GM18951 (cell line): ENCODE measurements around the gene SLC2A1.

Experiments used
- POLR2A ChIP-seq: IDR thresholded peaks from 4 replicates; pipeline ENCODE4 v1.6.1; 2011; ENCODE audit warnings: mild to moderate bottlenecking; ENCODE audit not compliant: insufficient read length, insufficient read depth; ENCODE audit errors: extremely low read depth
- in situ Hi-C: fragments of 300-500 bp; cut with MboI; formaldehyde crosslinking; loops from one replicate; pipeline ENCODE4 v1.12.0; 2022; ENCODE audit warnings: low sequenced_read_pairs, mixed read lengths, inconsistent platforms; ENCODE audit not compliant: unreplicated experiment

The SLC2A1 gene

DNA sequence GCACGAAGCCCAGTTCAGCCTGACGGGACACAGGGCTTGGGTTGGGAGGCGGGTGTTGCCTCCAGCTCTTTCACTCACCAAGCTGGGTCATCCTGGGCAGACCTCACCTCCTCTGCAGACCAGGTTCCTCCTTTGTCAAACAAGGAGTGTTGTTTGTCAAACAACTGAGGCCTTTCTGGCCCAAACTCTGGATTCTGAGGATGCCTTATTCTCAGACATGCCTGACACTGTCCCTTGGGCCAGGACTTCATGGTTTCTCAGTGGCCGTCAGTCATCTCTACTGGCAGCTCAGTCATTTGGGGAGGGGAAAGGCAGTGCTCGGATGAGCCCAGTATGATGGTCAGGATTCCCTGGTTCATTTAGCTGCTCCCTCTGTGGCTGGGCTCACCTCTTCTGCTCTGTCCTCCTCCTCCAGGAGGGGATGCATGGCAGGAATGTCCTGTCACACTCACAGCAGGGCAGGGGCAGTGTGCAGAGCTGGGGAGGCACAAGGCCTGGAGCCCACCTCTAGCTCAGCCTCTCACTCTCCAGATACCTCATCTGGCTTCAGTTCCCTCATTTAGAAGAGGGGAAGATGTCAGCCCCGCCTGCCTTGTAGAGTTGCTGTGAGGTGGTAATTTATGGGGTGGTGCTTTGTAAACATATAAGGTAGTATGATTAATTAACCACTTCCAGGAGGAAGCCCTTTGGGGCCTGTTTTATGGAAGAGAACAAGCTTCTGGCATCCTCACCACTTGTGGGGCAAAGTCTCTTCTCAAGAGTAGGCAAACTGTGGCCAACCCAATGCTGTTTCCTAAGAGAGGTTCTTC is 20.6 kb downstream of the SLC2A1 start:
- in situ Hi-C loops = no loop called here

DNA sequence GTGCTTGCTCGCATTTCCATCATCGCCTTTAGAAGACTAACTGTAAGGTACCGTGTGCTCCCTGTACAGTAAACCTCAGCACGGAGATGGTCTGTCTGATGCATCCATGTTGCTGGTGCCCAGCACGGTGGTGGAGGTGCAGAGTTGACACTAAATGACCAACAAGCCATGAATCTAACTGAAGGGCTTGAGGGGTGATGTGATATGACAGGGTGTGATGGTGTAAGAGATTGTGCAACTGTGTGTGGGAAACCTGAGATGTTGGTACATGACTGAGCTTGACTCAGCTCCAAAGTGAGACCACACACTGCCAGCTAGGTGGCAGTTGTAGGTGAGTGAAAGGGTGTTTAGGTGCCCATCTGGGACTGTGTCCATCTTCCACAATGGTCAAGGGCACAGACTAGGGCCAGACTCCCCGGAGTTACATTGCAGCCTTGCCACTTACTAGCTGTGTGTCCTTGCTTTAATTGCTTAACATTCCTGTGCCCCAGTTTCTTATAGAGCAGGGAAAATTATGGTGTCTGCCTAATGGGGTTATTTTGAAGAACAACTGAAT is 21.4 kb downstream of the SLC2A1 start:
- no peak for TF ChIP-seq POLR2A
- in situ Hi-C loops = no loop called here

More for the DNA sequence above, 20.6 kb downstream of the SLC2A1 start:
- no peak for TF ChIP-seq POLR2A

DNA sequence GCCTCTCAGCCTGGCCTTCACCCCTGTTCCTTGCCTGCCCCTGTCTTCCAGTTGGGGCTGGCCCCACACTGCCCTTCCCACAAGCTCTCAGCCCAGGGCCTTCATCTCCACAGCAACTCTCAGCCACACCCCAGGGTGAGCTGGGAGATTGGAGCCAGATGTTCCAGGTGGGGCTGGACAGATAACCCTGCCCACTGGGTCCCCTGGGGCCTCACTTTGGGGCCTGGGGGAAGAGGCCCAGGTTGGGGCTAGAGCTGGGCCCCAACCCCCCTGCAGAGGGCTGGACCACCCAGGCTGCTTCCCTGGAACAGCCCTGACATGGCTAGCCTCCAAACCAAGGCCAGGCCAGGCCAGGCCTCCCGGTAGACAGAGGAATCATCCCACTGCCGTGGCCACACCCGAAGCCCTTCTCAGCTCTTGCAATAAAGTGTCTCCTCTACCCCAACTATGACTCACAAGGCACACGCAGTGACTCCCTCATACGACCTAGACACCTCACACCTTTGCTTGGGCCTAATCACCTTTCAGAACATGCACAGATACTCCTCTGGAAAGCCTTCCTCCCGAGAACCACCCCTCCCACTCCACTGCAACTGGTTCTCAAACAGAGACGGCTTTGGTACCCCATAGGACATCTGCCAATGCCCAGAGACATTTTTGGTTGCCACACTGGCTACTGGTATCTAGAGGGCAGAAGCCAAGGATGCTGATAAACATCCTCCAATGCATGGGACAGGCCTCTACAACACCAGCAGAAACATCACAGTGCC is 22.2 kb downstream of the SLC2A1 start:
- TF ChIP-seq POLR2A = no peak
- in situ Hi-C loops = no loop called here

DNA sequence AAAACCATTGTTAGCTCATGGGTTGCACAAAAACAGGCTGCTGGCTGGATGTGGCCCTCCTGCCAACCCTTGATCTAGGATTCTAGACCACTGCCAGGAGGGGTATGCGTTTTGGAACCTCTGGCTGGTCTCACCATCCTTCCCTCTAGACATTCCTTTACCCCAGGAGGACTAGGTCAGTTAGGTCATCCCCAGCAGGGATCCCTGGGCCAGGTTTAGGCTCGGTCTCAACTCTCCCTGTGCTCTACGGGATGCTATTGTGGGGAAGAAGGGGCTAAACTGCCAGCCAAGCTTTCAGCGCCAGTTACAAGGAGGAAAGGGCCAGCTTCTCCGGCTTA is 22.7 kb downstream of the SLC2A1 start:
- no peak for TF ChIP-seq POLR2A
- in situ Hi-C loops = no loop called here

DNA sequence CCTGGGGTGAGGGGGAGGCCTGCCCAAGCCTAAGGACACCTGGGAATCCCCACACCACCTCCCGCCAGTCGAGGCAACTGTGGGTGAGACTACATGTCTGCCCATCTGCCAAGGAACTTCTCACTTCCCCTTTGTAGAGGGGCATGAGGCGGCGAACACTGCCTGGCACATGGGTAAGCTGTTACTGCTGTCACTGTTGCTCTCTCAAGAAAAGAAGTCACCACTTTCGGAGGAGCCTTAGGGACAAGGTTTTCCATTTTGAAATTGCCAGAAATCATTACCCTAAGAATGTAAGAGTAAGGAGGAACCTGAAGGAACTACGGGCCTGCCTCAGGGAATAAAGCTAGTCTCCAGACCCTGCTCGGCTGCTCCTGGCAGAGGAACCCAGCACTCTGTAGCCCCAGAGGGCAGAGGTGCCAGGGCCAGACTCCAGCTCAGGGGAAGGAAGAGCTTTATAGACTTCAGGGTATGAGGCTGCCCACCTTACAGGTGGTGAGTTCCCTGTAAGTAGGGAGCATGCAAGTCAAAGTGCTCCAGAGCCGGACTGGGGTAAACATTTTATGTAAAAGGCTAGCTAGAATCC is 23.3 kb downstream of the SLC2A1 start:
- no peak for TF ChIP-seq POLR2A
- in situ Hi-C loops = no loop called here

DNA sequence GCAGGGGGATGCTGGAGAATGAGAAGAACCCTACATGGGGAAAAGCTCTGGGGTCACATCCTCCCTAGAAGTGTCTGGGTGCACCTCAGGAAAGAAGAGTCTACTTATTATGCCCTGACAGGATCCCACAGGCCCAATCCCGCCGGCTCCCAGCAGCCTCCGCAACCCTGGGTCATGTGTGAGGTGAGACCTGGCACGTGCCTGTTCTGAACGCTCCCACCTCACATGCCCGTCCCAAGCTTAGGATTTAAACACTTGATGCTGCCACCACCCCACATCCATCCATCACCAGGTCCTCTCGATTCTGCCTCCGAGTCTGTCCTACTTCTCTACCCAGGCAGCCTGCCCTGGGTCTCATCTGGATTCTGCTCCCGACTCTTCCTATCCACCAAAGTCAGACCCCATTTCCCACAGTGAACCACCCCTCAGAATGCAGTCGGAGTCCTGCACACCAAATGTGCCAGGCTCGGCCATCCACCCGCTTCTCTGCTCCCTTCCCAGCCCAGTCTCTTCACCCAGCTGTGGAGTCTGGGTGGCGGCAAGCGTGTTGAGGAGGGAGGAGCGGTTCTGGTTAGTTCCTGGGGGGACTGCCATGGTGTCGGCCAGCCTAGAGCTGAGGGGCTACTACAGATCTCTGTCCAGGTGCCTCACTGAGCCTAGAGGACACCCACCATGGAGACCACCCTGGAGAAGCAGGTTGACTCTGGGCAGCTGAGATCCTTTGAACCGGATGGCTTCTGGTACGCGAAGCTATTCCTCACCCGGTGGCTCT is 23.9 kb downstream of the SLC2A1 start:
- in situ Hi-C loops = no loop called here
- no peak for TF ChIP-seq POLR2A

DNA sequence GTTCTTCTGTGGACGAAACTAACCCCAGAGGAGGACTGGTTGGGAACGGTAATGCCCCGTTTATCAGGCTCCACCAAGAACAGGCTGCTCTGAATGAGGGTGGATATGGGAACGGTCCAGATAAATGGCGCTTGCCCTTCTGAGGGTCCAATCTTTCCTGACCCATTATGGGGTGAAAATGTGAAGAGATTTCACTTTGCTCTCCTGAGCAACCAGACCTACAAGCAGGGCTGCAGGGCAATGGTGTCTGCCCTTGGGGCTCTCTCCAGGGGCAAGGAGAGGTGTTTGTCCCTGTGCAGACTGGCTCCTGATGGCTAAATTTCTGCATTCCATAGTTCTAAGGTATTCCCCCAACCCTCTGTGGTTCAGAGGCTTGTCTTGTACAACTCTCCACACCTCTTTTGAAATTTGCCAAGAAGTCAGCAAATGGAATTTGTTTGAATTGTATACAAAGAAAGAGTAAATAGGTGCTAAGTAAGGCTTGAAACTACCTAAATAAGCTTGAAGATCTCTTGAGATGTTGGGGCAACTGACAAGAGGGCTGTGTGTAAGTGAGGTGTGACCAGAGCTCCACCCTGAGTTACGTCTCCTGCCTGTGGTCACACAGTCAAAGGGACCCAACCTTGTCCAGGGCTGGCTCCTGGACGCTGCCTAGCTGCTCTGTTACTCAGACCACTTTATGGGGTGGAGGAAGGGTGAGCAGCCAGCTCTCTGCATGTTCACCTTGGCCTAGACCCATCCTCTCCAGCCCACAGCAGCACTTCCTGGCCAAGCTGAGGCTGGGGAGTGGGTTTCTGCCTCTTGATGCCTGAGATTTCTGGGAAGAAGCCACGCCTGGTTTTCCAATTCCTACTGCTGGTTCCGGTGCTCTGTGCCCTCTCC is 24.8 kb downstream of the SLC2A1 start:
- in situ Hi-C loops = no loop called here
- TF ChIP-seq POLR2A = no peak

DNA sequence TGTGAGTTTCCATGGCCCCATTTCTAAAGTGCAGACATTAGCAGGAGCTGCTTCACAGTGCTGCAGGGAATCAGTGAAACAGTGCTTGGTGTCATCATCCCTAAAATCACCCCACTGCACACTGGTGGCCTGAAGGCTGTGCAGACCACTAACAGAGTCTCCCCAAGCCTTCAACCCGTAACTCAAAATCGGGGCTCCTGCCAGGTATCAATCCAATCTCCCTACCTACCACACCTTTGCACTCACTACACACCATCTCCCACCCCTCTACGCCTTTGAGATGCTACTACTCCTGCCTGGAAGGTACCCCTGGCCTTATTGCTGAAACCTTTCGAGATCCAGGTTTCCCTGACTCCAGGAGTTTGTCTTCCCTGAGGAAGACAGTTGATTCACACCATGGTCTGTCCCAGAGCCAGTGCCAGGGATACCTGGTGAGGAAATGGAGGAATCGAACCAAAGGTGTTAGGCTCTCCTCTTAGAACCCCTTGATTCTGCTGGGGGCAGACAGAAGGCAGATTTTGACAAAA is 25.5 kb downstream of the SLC2A1 start:
- in situ Hi-C loops = no loop called here
- TF ChIP-seq POLR2A = no peak

DNA sequence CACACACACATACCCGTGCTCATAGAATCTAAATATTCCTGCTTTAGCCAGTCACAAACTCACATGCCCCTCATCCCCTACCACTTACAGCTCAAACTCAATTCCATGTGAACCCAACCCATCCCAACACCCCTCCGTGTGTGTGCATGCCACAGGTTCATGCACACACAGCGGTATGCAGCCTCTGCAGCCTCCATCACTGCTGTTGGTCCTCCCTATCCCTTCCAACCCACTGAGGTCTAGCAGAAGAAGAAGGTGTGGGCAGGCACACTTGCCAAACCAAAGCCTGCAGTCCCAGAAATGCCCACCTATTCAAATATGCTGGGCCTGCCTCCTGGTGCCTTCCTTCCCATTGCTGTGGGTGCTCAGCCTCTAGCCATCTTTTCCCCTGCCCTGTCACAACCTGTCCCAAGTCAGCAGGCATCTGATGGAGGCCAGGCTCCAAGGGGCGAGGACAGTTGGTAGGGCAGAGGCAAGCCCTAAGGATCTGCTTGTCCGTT is 26.2 kb downstream of the SLC2A1 start:
- TF ChIP-seq POLR2A = no peak
- in situ Hi-C loops = no loop called here

DNA sequence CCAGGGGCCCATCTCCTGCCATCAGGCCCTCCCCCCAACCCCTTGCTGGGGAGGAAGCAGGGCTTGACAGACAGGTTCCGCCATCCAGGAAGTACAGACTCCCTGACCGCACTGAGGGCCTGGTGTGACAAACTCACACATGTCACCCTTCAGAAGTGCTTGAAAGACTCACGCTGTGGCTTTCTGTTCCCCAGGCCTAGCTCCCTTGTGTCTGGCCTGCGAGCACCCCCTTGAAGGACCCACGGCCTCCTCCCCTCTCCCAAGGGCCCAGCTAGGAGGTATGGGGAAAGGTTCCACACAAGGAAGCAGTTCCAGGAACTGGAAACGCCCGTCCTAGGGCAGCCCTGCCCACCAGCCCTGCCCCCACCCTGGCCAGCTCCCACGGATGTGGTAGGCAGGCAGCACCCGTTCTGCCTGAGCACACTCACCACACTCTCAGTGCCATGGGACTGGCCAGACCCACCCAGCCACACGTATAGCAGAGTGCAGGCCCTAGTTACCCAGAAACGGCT is 26.7 kb downstream of the SLC2A1 start:
- peak; percentile 50 for TF ChIP-seq POLR2A
- in situ Hi-C loops = no loop called here

DNA sequence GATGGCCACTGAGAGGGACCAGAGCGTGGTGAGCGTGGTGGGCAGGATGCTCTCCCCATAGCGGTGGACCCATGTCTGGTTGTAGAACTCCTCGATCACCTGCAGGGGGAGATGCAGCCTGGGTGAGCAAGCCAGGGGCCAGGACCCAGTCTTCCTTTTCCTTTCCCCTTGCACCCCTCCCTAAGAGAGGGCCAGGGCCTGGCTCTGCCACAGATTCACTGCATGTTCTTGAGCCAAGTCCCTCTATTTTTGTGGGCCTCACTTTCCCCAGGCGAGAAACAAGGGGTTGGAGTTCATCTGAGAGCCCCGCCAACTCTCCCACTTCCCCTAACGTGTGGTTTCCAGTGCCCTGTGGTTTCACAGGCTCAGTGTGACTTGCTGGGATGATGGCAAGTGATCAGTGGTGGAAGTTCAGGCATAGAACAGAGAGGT is 27.5 kb downstream of the SLC2A1 start:
- no peak for TF ChIP-seq POLR2A
- in situ Hi-C loops = no loop called here
